Measurements from ENCODE around the gene F5.

F5 gene

DNA sequence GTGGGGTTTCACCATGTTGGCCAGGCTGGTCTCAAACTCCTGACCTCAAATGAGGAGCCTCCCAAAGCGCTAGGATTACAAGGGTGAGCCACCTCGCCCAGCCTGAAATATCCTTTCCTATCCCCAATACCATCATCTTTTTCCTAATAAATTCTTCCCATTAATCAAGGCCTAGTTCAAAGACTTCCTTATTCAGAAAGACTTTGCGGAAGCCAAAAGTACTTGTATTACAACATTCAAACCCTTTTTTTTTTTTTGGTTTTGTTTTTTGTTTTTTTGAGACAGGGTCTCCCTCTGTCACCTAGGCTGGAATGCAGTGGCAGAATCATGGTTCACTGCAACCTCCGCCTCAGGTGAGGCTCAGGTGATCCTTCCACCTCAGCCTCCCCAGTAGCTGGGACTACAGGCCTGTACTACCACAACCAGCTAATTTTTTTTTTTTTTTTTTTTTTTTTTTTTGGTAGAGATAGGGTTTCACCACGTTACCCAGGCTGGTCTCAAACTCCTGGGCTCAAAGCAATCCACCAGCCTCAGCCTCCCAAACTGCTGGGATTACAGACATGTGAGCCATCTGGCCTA, 108.1 kb downstream of the F5 start:
- no peak overlapping the region for H3K27ac ChIP-seq
- H3K9ac ChIP-seq (ENCODE audit: insufficient read length): no peak overlapping the region
- TF ChIP-seq FOXP2 (optimal IDR thresholded peaks at IDR 0.05; ENCODE audit: control extremely low read depth, extremely low read length, insufficient read depth): no peak
- no peak for TF ChIP-seq EZH2 (IDR thresholded peaks at IDR 0.05)
- no peak for TF ChIP-seq POLR2AphosphoS5 (IDR thresholded peaks at IDR 0.05; ENCODE audit: borderline replicate concordance, low read depth, low read length)
- H3K4me3 ChIP-seq: no peak overlapping the region
- no peaks in the 10 kb centered on the region for H3K36me3 ChIP-seq (ENCODE audit: insufficient read depth, low read length)
- DNase-seq (ENCODE audit: low read depth, low spot score): no peak
- no peaks in the 10 kb centered on the region for H3K9me3 ChIP-seq (ENCODE audit: low read depth, low read length)

DNA sequence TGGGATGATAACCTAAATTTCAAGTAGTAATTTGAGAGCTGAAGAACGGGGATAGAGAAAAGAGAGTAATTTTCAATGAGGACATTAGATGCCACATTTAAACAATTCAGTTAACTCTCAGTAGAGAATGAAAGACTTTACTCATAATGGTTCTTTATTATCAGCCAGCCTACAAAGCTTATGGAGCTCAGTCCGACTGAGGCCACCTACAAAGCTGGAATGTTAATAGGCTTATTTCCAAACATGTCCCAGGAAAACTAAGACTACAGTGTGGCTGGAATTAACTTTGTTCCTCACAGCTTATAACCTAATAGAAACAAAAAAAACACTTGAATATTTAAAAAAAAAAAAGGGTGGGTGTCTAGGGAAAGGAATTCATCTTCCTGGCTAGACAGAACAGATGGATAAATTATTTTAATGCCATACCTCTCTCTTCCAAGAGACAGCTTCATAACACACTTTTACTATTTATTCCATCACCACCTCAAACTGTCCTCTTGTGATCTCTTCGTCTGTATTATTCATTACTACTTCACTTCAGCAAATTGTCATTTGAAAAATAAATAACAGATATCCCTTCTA, 110.4 kb downstream of the F5 start:
- no peak for TF ChIP-seq FOXP2 (optimal IDR thresholded peaks at IDR 0.05; ENCODE audit: control extremely low read depth, extremely low read length, insufficient read depth)
- DNase-seq (ENCODE audit: low read depth, low spot score): no peak
- no peaks in the 10 kb centered on the region for H3K36me3 ChIP-seq (ENCODE audit: insufficient read depth, low read length)
- H3K9me3 ChIP-seq (ENCODE audit: low read depth, low read length): no peaks in the 10 kb centered on the region
- no peak overlapping the region for H3K27ac ChIP-seq
- H3K4me3 ChIP-seq: no peak overlapping the region
- H3K9ac ChIP-seq (ENCODE audit: insufficient read length): no peak overlapping the region

DNA sequence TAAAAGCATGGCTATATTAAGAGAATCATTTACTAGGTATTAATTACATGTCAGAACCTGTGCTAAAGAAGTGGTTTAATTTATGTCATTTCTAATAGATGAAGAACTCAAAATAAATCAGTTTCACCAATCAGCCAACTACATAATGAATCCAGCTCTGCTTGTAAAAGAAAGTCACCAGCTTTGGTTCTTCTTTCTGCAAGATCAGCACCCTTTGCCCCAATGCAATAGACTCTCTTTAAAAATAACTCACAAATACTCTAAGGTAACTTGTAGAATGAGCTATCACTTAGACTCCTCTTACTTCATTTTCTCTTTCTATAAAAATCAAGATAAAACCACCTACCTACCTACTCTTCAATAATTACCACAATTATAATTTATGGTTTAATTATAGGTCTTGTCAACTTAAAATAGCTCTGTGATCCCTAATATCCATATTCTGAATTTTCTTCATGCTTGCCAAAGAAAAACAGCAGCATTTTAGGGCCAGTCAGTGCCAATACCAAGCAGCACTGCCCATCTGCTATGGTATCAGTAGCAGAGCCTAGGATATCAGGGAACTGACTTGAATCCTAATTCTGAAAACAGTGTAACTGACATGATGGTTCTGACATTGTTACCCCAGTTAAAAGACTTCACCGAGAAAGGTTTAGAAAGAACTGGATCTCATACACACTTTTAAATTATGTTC, 111.8 kb downstream of the F5 start:
- DNase-seq (ENCODE audit: low read depth, low spot score): no peak
- no peak overlapping the region for H3K9ac ChIP-seq (ENCODE audit: insufficient read length)
- H3K9me3 ChIP-seq (ENCODE audit: low read depth, low read length): no peaks in the 10 kb centered on the region
- H3K27ac ChIP-seq: no peak overlapping the region
- TF ChIP-seq POLR2AphosphoS5 (IDR thresholded peaks at IDR 0.05; ENCODE audit: borderline replicate concordance, low read depth, low read length): no peak
- no peak for TF ChIP-seq EZH2 (IDR thresholded peaks at IDR 0.05)
- TF ChIP-seq FOXP2 (optimal IDR thresholded peaks at IDR 0.05; ENCODE audit: control extremely low read depth, extremely low read length, insufficient read depth): no peak
- no peaks in the 10 kb centered on the region for H3K36me3 ChIP-seq (ENCODE audit: insufficient read depth, low read length)
- no peak overlapping the region for H3K4me3 ChIP-seq

DNA sequence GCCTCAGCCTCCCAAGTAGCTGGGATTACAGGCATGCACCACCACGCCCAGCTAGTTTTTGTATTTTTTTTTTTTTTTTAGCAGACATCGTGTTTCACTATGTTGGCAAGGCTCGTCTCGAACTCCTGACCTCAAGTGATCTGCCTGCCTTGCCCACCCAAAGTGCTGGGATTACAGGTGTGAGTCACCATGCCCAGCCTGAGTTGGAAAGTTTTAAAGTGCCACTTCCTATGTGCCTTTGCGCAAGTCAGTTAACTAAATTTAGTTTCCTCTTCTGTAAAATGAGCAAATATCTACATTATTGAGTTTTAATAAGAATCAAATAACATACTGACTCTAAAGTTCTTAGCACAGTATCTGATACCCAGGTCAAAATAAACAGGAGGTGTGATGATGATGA, 112.9 kb downstream of the F5 start:
- TF ChIP-seq FOXP2 (optimal IDR thresholded peaks at IDR 0.05; ENCODE audit: control extremely low read depth, extremely low read length, insufficient read depth) (no peak), EZH2 (IDR thresholded peaks at IDR 0.05) (no peak), POLR2AphosphoS5 (IDR thresholded peaks at IDR 0.05; ENCODE audit: borderline replicate concordance, low read depth, low read length) (no peak)
- no peaks in the 10 kb centered on the region for H3K36me3 ChIP-seq (ENCODE audit: insufficient read depth, low read length)
- H3K27ac ChIP-seq: no peak overlapping the region
- no peaks in the 10 kb centered on the region for H3K9me3 ChIP-seq (ENCODE audit: low read depth, low read length)
- DNase-seq (ENCODE audit: low read depth, low spot score): no peak
- H3K9ac ChIP-seq (ENCODE audit: insufficient read length): no peak overlapping the region
- H3K4me3 ChIP-seq: no peak overlapping the region

DNA sequence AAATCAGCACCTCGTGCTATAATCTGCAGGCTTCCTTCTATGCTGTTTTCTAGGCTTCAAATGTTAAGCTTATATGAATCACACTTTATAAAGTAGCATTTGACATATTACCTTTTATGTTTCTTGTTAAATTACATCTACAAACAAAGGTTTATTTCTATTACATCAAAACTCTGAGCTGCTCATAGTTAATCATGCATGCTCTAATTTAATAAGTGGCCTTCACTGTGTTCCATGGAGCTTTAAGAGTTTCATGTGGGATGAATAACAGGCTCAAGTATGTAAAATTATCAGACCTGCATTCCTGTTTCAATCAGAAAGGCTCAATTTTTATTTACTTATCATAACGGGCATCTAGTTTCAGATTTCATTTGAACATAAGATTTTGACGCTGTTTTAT, 113.5 kb downstream of the F5 start:
- H3K9me3 ChIP-seq (ENCODE audit: low read depth, low read length): no peaks in the 10 kb centered on the region
- H3K36me3 ChIP-seq (ENCODE audit: insufficient read depth, low read length): no peaks in the 10 kb centered on the region
- no peak for DNase-seq (ENCODE audit: low read depth, low spot score)
- TF ChIP-seq EZH2 (IDR thresholded peaks at IDR 0.05) (no peak), FOXP2 (optimal IDR thresholded peaks at IDR 0.05; ENCODE audit: control extremely low read depth, extremely low read length, insufficient read depth) (no peak), POLR2AphosphoS5 (IDR thresholded peaks at IDR 0.05; ENCODE audit: borderline replicate concordance, low read depth, low read length) (no peak)
- H3K9ac ChIP-seq (ENCODE audit: insufficient read length): no peak overlapping the region
- H3K27ac ChIP-seq: no peak overlapping the region
- H3K4me3 ChIP-seq: no peak overlapping the region

DNA sequence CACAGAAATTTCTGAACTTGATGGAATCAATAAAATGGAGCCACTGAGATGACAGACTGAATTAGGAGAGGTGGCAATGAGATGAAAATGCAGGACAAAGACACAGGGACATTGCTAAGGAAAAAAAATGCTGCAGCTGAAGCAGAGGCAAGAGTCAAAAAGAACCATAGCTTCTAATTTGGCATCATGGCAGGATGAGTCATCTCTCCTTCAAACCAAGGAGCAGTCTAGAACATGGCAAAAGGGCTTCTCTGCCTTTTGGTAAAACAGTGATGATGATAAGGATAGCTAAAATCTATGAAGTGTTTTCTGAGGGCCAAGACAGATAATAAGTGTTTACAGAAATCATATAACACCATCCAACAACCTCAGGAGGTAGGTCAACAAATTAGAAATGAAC, 117.3 kb downstream of the F5 start:
- H3K27ac ChIP-seq: no peak overlapping the region
- no peak overlapping the region for H3K9ac ChIP-seq (ENCODE audit: insufficient read length)
- no peak overlapping the region for H3K4me3 ChIP-seq
- no peak for DNase-seq (ENCODE audit: low read depth, low spot score)
- TF ChIP-seq POLR2AphosphoS5 (IDR thresholded peaks at IDR 0.05; ENCODE audit: borderline replicate concordance, low read depth, low read length) (no peak), FOXP2 (optimal IDR thresholded peaks at IDR 0.05; ENCODE audit: control extremely low read depth, extremely low read length, insufficient read depth) (no peak), EZH2 (IDR thresholded peaks at IDR 0.05) (no peak)
- H3K9me3 ChIP-seq (ENCODE audit: low read depth, low read length): no peaks in the 10 kb centered on the region
- no peaks in the 10 kb centered on the region for H3K36me3 ChIP-seq (ENCODE audit: insufficient read depth, low read length)

DNA sequence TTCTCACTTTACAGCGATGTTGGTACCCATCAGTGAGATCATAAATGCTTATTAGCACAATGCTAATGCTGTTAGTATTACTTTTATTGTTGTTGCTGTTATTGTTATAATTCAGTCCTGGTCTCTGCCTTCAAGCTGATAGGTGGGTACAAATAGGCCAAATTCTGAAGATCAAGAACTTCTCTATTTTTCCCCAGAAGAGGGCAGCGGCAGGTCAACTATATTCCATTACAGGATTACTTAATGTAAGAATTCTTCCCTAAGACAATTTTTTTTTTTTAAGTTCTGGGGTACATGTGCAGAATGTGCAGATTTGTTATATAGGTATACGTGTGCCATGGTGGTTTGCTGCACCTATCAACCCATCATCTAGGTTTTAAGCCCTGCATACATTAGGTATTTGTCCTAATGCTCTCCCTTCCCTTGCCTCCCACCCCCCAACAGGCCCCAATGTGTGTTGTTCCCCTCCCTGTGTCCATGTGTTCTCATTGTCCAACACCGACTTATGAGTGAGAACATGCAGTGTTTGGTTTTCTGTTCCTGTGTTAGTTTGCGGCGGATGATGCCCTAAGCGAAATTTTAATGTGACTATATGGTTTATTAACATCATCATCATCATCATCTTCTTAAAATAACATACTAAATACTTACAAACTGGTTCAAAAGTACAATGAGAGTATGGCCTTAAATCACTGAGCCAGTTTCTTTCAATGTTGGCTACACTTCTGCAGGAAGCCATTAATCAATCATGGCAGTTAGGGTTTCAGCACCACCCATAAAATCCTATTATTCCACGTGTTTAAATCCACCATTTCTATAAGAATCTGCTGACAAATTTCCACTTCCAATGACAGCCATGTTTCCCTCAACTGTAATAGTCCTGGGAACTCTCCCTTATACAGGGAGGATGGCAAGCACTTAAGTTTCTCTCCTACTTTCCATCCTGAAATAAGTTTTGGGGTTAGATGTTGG, 119.7 kb downstream of the F5 start:
- TF ChIP-seq POLR2AphosphoS5 (IDR thresholded peaks at IDR 0.05; ENCODE audit: borderline replicate concordance, low read depth, low read length): no peak
- TF ChIP-seq FOXP2 (optimal IDR thresholded peaks at IDR 0.05; ENCODE audit: control extremely low read depth, extremely low read length, insufficient read depth): no peak
- no peak for TF ChIP-seq EZH2 (IDR thresholded peaks at IDR 0.05)
- DNase-seq (ENCODE audit: low read depth, low spot score): no peak
- Histone ChIP-seq H3K36me3 (ENCODE audit: insufficient read depth, low read length) (no peaks in the 10 kb centered on the region), H3K9ac (ENCODE audit: insufficient read length) (no peak overlapping the region), H3K27ac (no peak overlapping the region), H3K4me3 (no peak overlapping the region), H3K9me3 (ENCODE audit: low read depth, low read length) (no peaks in the 10 kb centered on the region)

DNA sequence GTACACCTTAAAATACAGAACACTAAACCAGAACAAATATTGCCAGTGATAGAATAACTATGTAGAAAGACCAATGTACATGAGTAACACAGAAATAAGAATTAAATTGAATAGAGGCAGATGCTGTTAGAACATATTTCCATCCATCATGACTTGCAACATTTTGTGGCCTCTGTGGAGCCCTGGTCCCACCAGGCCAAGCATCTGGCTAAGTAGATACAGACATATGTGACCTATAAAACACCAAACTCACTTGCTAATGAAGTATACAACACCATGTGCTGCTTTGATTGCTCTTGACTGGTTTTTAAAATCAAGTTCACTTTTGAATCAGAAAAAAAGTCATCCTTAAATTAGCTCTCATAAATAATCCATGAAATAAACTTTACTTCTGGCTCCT, 121.0 kb downstream of the F5 start:
- TF ChIP-seq FOXP2 (optimal IDR thresholded peaks at IDR 0.05; ENCODE audit: control extremely low read depth, extremely low read length, insufficient read depth): no peak
- TF ChIP-seq EZH2 (IDR thresholded peaks at IDR 0.05): no peak
- TF ChIP-seq POLR2AphosphoS5 (IDR thresholded peaks at IDR 0.05; ENCODE audit: borderline replicate concordance, low read depth, low read length): no peak
- Histone ChIP-seq H3K9me3 (ENCODE audit: low read depth, low read length) (no peaks in the 10 kb centered on the region), H3K27ac (no peak overlapping the region), H3K9ac (ENCODE audit: insufficient read length) (no peak overlapping the region), H3K4me3 (no peak overlapping the region), H3K36me3 (ENCODE audit: insufficient read depth, low read length) (no peaks in the 10 kb centered on the region)
- no peak for DNase-seq (ENCODE audit: low read depth, low spot score)
